B cell (primary cell): ENCODE data around the gene ATL1. TPM values are rescaled to one million over a fixed set of nuclear protein-coding genes. Genes with fewer than 3 reads are reported as not detected.

ENCODE experiments used
- ATAC-seq: fragments of 200-7000 bp; cut with Tn5 transposase; one replicate; pipeline ENCODE4 v1.10.0; 2021; ENCODE audit warnings: low read depth, mild to moderate bottlenecking, moderate number of reproducible peaks, moderate library complexity
- CTCF ChIA-PET: fragments of 350-600 bp; sonication (Branson Sonifier 250); formaldehyde crosslinking; loops from one replicate; lab custom pipeline; 2021; ENCODE audit warnings: antibody characterized with exemption, inconsistent platforms; lab: Charles Lee
- POLR2A ChIA-PET: fragments of 350-600 bp; sonication (Branson Sonifier 250); formaldehyde crosslinking; loops from one replicate; lab custom pipeline; 2021; ENCODE audit warnings: antibody characterized with exemption; lab: Charles Lee
- DNase-seq: peaks from one replicate; pipeline ENCODE4 v3.0.0; 2013
- H2AFZ ChIP-seq: 2 replicates; pipeline ENCODE4 v1.6.1; 2012; ENCODE audit warnings: mild to moderate bottlenecking, low read depth, low read length; ENCODE audit not compliant: insufficient read depth, poor library complexity, severe bottlenecking
- H3K27ac ChIP-seq, 2 donors: 1 replicate in 1 of 2; 2 replicates in 1 of 2; pipeline ENCODE4 v1.5.1; 2012 to 2013; ENCODE audit warnings: low read length in 2 of 2, mild to moderate bottlenecking in 2 of 2, moderate library complexity in 1 of 2
- H3K27me3 ChIP-seq, 4 experiments: fragments of 200-600 bp in 1 of 4; sonication (generic) in 1 of 4; replicated peaks in 1 of 4; 1 replicate in 2 of 4; 2 replicates in 2 of 4; pipeline versions ENCODE4 v1.6.1 to v1.7.0; 2013 to 2016; ENCODE audit warnings: low read length in 3 of 4, mild to moderate bottlenecking in 2 of 4, mixed read lengths in 1 of 4, moderate library complexity in 1 of 4; ENCODE audit not compliant: insufficient read depth in 4 of 4, control insufficient read depth in 3 of 4; ENCODE audit errors: control extremely low read depth in 1 of 4
- H3K36me3 ChIP-seq, 2 experiments: replicated peaks in 1 of 2; 1 replicate in 1 of 2; 2 replicates in 1 of 2; pipeline versions ENCODE4 v1.6.1 to v1.7.1; 2013; ENCODE audit warnings: low read length in 1 of 2; ENCODE audit not compliant: insufficient read depth in 2 of 2, control insufficient read depth in 1 of 2; ENCODE audit errors: control extremely low read depth in 1 of 2, extremely low read depth in 1 of 2
- H3K4me1 ChIP-seq, 2 donors: fragments of 200-600 bp in 1 of 2; sonication (generic) in 1 of 2; 1 replicate in 1 of 2; 2 replicates in 1 of 2; pipeline versions ENCODE4 v1.5.1 to v1.6.1; 2013 to 2017; ENCODE audit warnings: low read length in 2 of 2; ENCODE audit not compliant: control insufficient read depth in 2 of 2, insufficient read depth in 2 of 2
- H3K4me2 ChIP-seq: replicated peaks from 2 replicates; pipeline ENCODE3; 2012; ENCODE audit warnings: mild to moderate bottlenecking, low read depth, low read length; ENCODE audit not compliant: poor library complexity, severe bottlenecking
- H3K4me3 ChIP-seq, 5 experiments: fragments of 200-600 bp in 1 of 5; sonication (generic) in 1 of 5; 1 replicate in 3 of 5; 2 replicates in 2 of 5; pipeline versions ENCODE4 v1.5.1 to v1.7.0; 2011 to 2016; ENCODE audit warnings: low read length in 4 of 5, mild to moderate bottlenecking in 4 of 5, low read depth in 2 of 5, control low read depth in 1 of 5, moderate library complexity in 1 of 5; ENCODE audit not compliant: insufficient read depth in 1 of 5; ENCODE audit errors: control extremely low read depth in 1 of 5, extremely low read depth in 1 of 5
- H3K79me2 ChIP-seq: fragments of 200-600 bp; sonication (generic); one replicate; pipeline ENCODE4 v1.6.0; 2016; ENCODE audit warnings: low read length; ENCODE audit not compliant: control insufficient read depth, insufficient read depth
- H3K9ac ChIP-seq: fragments of 200-600 bp; sonication (generic); 2 replicates; pipeline ENCODE4 v1.6.1; 2017; ENCODE audit warnings: mild to moderate bottlenecking, low read length, moderate library complexity
- H3K9me3 ChIP-seq, 3 donors: one replicate each; pipeline versions ENCODE4 v1.6.1 to v1.7.1; 2013; ENCODE audit warnings: low read length in 2 of 3; ENCODE audit not compliant: control insufficient read depth in 2 of 3, insufficient read depth in 1 of 3; ENCODE audit errors: control extremely low read depth in 1 of 3
- H4K20me1 ChIP-seq: 2 replicates; pipeline ENCODE4 v1.6.0; 2012; ENCODE audit warnings: mild to moderate bottlenecking, low read length; ENCODE audit not compliant: insufficient read depth, control insufficient read depth, poor library complexity, severe bottlenecking
- H3K27ac Mint-ChIP-seq: one replicate; pipeline ENCODE4 v1.8.0; 2021; ENCODE audit warnings: mixed read lengths
- H3K27me3 Mint-ChIP-seq: one replicate; pipeline ENCODE4 v1.8.0; 2021; ENCODE audit warnings: mixed read lengths
- H3K4me1 Mint-ChIP-seq: one replicate; pipeline ENCODE4 v1.8.0; 2021; ENCODE audit warnings: mixed read lengths
- H3K4me3 Mint-ChIP-seq: one replicate; pipeline ENCODE4 v1.8.0; 2021; ENCODE audit warnings: mixed read lengths
- H3K9me3 Mint-ChIP-seq: one replicate; pipeline ENCODE4 v1.8.0; 2022; ENCODE audit warnings: mixed read lengths; ENCODE audit not compliant: insufficient read depth
- CTCF ChIP-seq: fragments of 200-600 bp; IDR thresholded peaks from one replicate; pipeline ENCODE4 v1.8.0; 2022; ENCODE audit warnings: antibody characterized with exemption, mild to moderate bottlenecking
- EZH2 ChIP-seq: IDR thresholded peaks from 2 replicates; pipeline ENCODE4 v1.6.1; 2012; ENCODE audit warnings: borderline replicate concordance, low read depth, mild to moderate bottlenecking, moderate library complexity, low read length; ENCODE audit not compliant: insufficient read depth, poor library complexity, severe bottlenecking
- WGBS: methylation state at CpG from one replicate; pipeline ENCODE4 v1.1.5; 2013; ENCODE audit warnings: missing lambda C conversion rate; ENCODE audit not compliant: insufficient coverage; 5-methylcytosine and 5-hydroxymethylcytosine counted together
- intact Hi-C: fragments of 100-400 bp; cut with micrococcal nuclease; formaldehyde crosslinking; loops from one replicate; pipeline ENCODE4 v1.10.0; 2022
- polyA plus RNA-seq: library from polyadenylated mRNA; depleted of rRNA; stranded (reverse); fragments of >200 nt; gene quantifications from 2 replicates; pipeline ENCODE4 v1.2.3, GENCODE V29; 2012
- total RNA-seq, 2 donors: library from RNA; stranded (reverse); fragments of 120-200 nt in 1 of 2; gene quantifications; 1 replicate in 1 of 2; 2 replicates in 1 of 2; pipeline versions ENCODE4 v1.2.3 to v1.2.4, GENCODE V29; 2013 to 2022

Gene ATL1
- total and polyA plus RNA-seq, 2 donors (not counting 1 experiment from before 2014, with no cell fraction given) = 2.9 TPM

- Histone ChIP-seq H4K20me1 (no peaks in the 10 kb centered on the region), H3K4me1 (peaks cover 12 to 29% of the 10 kb centered on the region in 2 donors), H3K27me3 (no peaks in the 10 kb centered on the region), H3K27ac (peak overlapping the region in 1 of 2 donors; percentile 62), H3K4me2 (no peak overlapping the region), H3K9me3 (no peaks in the 10 kb centered on the region), H3K79me2 (peaks cover 26% of the 10 kb centered on the region), H3K9ac (no peak overlapping the region), H3K36me3 (no peaks in the 10 kb centered on the region), H3K4me3 (no peak overlapping the region), H2AFZ (no peak overlapping the region)
- no peak overlapping the region for H3K4me3 Mint-ChIP-seq
- ATAC-seq (no peak), DNase-seq (no peak)
- H3K27ac Mint-ChIP-seq = no peak overlapping the region
- H3K4me1 Mint-ChIP-seq = peaks cover 12% of the 10 kb centered on the region
- intact Hi-C loops = no loop called here
- WGBS = 97% methylated on average over 7 of the region's 10 CpGs
- no peaks in the 10 kb centered on the region for H3K9me3 Mint-ChIP-seq
- ChIA-PET CTCF (interaction anchor here (0.9 kb wide), 1 partner anchor 10 kb away, joined by 4 read pairs; no protein-coding TSS in a partner anchor), POLR2A (no interaction called here)
- no peaks in the 10 kb centered on the region for H3K27me3 Mint-ChIP-seq
- TF ChIP-seq CTCF (no peak), EZH2 (no peak)
Observed at GRCh38 chr14:50670196-50670865, 110.4 kb downstream of the ATL1 start.

DNA sequence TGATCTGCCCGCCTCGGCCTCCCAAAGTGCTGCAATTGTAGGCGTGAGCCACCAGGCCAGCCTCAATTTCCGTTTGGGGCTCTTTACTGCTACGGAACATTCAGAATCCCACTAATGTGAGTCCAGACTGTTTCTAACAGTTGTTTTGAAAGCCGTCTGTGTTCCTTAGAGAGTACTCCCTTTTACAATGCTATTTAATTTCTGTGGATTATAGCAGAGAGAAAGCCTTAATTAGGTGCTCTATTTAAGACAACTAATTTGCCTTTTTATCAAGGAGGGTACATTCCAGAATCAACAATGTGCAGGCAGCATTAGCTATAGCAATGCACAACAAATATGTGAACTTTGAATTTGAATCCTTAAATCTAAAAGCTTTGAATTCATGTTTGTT lies 110.9 kb downstream of the ATL1 start:
- Histone ChIP-seq H4K20me1 (no peaks in the 10 kb centered on the region), H3K36me3 (no peaks in the 10 kb centered on the region), H3K79me2 (peaks cover 21% of the 10 kb centered on the region), H3K27ac (no peak overlapping the region), H3K4me1 (peaks cover 10 to 24% of the 10 kb centered on the region in 2 donors), H3K27me3 (no peaks in the 10 kb centered on the region), H3K9me3 (no peaks in the 10 kb centered on the region), H2AFZ (no peak overlapping the region), H3K4me2 (no peak overlapping the region), H3K4me3 (no peak overlapping the region), H3K9ac (no peak overlapping the region)
- H3K9me3 Mint-ChIP-seq = no peaks in the 10 kb centered on the region
- intact Hi-C loops = no loop called here
- no peaks in the 10 kb centered on the region for H3K27me3 Mint-ChIP-seq
- no peak overlapping the region for H3K4me3 Mint-ChIP-seq
- H3K27ac Mint-ChIP-seq = no peak overlapping the region
- no peak for ATAC-seq
- DNase-seq = no peak
- CTCF ChIA-PET = interaction anchor here (0.9 to 1.3 kb wide), 2 partner anchors 9 to 44 kb away, joined by 4 to 5 read pairs; no protein-coding TSS in a partner anchor
- H3K4me1 Mint-ChIP-seq = peaks cover 11% of the 10 kb centered on the region
- 98% methylated on average over 5 of the region's 6 CpGs for WGBS
- POLR2A ChIA-PET = no interaction called here
- TF ChIP-seq EZH2 = no peak
- TF ChIP-seq CTCF = no peak
